ENCODE results near the gene SIL1. TPM values are rescaled to one million over a fixed set of nuclear protein-coding genes. Genes with fewer than 3 reads are reported as not detected.

SIL1 gene
- polyA plus RNA-seq, 3 donors: 25.4 to 35.1 (median 27.9) TPM

DNA sequence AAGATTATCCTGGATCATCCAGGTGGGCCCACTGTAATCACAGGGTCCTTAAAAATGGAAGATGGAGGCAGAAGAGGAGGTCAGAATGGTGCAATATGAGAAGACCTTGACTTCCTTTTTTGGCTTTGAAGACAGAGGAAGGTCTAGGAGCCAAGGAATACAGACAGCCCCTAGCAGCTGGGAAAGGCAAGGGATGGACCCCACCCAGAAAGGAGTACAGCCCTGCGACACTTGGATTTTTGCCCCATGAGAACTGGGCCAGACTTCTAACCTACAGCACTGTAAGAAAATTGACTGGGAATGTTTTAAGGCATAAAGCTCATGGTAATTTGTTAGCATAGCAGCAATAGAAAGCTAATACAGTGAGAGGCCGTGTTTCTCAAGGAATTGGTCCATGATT lies 256.1 kb downstream of the SIL1 start:
- Histone ChIP-seq H3K4me3 (replicated peaks in 1 of 3; ENCODE audit: low read depth in 2 of 3, low read length in 3 of 3) (no peak overlapping the region), H3K9ac (ENCODE audit: insufficient read depth, low read length, poor library complexity, severe bottlenecking) (no peak overlapping the region), H3K9me3 (replicated peaks in 1 of 2; ENCODE audit: control insufficient read depth in 1 of 2, insufficient read depth in 1 of 2, low read length in 2 of 2) (no peaks in the 10 kb centered on the region), H3K36me3 (replicated peaks in 1 of 2; ENCODE audit: control insufficient read depth in 1 of 2, insufficient read depth in 2 of 2, low read length in 2 of 2) (peaks cover 9 to 28% of the 10 kb centered on the region in 2 donors), H3K79me2 (ENCODE audit: insufficient read depth, low read length) (no peaks in the 10 kb centered on the region), H3K27ac (ENCODE audit: low read depth in 1 of 2, low read length in 2 of 2) (no peak overlapping the region), H3K4me1 (ENCODE audit: control insufficient read depth in 1 of 2, insufficient read depth in 2 of 2, low read length in 2 of 2) (no peaks in the 10 kb centered on the region), H2AFZ (ENCODE audit: insufficient read depth, low read depth, low read length, poor library complexity, severe bottlenecking) (no peak overlapping the region), H3K4me2 (replicated peaks; ENCODE audit: extremely low read depth, low read length, poor library complexity, severe bottlenecking) (no peak overlapping the region), H3K27me3 (ENCODE audit: control insufficient read depth in 2 of 2, insufficient read depth in 2 of 2, low read length in 2 of 2) (no peaks in the 10 kb centered on the region), H4K20me1 (ENCODE audit: insufficient read depth, low read length) (no peaks in the 10 kb centered on the region)
- TF ChIP-seq, protein P1, sequence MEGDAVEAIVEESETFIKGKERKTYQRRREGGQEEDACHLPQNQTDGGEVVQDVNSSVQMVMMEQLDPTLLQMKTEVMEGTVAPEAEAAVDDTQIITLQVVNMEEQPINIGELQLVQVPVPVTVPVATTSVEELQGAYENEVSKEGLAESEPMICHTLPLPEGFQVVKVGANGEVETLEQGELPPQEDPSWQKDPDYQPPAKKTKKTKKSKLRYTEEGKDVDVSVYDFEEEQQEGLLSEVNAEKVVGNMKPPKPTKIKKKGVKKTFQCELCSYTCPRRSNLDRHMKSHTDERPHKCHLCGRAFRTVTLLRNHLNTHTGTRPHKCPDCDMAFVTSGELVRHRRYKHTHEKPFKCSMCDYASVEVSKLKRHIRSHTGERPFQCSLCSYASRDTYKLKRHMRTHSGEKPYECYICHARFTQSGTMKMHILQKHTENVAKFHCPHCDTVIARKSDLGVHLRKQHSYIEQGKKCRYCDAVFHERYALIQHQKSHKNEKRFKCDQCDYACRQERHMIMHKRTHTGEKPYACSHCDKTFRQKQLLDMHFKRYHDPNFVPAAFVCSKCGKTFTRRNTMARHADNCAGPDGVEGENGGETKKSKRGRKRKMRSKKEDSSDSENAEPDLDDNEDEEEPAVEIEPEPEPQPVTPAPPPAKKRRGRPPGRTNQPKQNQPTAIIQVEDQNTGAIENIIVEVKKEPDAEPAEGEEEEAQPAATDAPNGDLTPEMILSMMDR (IDR thresholded peaks at IDR 0.05): no peak
- intact Hi-C loops (cut with micrococcal nuclease): no loop called here
- Mint-ChIP-seq H3K36me3 (peaks cover 20 to 31% of the 10 kb centered on the region in 2 donors), H3K27ac (peak overlapping the region in 1 of 7 donors; percentile 37), H3K4me3 (no peak overlapping the region), H3K9me3 (peaks cover 0 to 2% (median 0%) of the 10 kb centered on the region in 7 donors), H3K27me3 (ENCODE audit: low read depth in 3 of 3) (peaks cover 0 to 1% (median under 1%) of the 10 kb centered on the region in 3 donors), H3K4me1 (no peaks in the 10 kb centered on the region)
- no CpG with 5 or more reads among the region's 2 CpGs for WGBS (ENCODE audit: insufficient coverage)
- DNase-seq: no peak

DNA sequence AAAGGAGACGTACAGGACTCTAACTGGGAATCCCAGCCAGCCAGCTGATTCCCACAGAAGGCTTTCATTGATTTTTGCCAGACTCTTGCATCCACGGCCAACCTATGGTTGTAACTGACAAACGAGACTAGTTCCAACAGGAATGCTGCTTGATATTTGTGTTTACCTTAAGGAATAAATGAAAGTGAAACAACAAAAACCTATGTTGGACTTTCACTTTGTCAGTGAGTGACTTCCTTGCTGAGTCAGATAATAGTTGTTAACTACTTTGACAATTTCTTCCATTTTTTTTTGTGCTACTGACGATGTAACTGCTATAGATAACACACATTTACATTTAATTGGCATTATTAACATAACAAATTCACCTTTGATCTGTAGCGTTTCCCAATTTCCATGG lies 259.6 kb downstream of the SIL1 start:
- H4K20me1 ChIP-seq (ENCODE audit: insufficient read depth, low read length): no peaks in the 10 kb centered on the region
- H3K9me3 ChIP-seq (replicated peaks in 1 of 2; ENCODE audit: control insufficient read depth in 1 of 2, insufficient read depth in 1 of 2, low read length in 2 of 2): no peaks in the 10 kb centered on the region
- Mint-ChIP-seq H3K27me3 (ENCODE audit: low read depth in 3 of 3) (peaks cover 0 to 5% (median 3%) of the 10 kb centered on the region in 3 donors), H3K27ac (peak overlapping the region in 4 of 7 donors; percentile 24 to 69 (median 55)), H3K9me3 (peaks cover 0 to 2% (median 0%) of the 10 kb centered on the region in 7 donors), H3K4me1 (no peaks in the 10 kb centered on the region), H3K36me3 (peaks cover 33 to 43% of the 10 kb centered on the region in 2 donors), H3K4me3 (no peak overlapping the region)
- no peak for DNase-seq
- H3K4me1 ChIP-seq (ENCODE audit: control insufficient read depth in 1 of 2, insufficient read depth in 2 of 2, low read length in 2 of 2): no peaks in the 10 kb centered on the region
- H2AFZ ChIP-seq (ENCODE audit: insufficient read depth, low read depth, low read length, poor library complexity, severe bottlenecking): no peak overlapping the region
- H3K9ac ChIP-seq (ENCODE audit: insufficient read depth, low read length, poor library complexity, severe bottlenecking): no peak overlapping the region
- no peaks in the 10 kb centered on the region for H3K27me3 ChIP-seq (ENCODE audit: control insufficient read depth in 2 of 2, insufficient read depth in 2 of 2, low read length in 2 of 2)
- peaks cover 22 to 48% of the 10 kb centered on the region in 2 donors for H3K36me3 ChIP-seq (replicated peaks in 1 of 2; ENCODE audit: control insufficient read depth in 1 of 2, insufficient read depth in 2 of 2, low read length in 2 of 2)
- H3K79me2 ChIP-seq (ENCODE audit: insufficient read depth, low read length): no peaks in the 10 kb centered on the region
- WGBS (ENCODE audit: insufficient coverage): 92% methylated on average over 4 of the region's 5 CpGs
- intact Hi-C loops (cut with micrococcal nuclease): no loop called here
- H3K4me3 ChIP-seq (replicated peaks in 1 of 3; ENCODE audit: low read depth in 2 of 3, low read length in 3 of 3): no peak overlapping the region
- no peak overlapping the region for H3K4me2 ChIP-seq (replicated peaks; ENCODE audit: extremely low read depth, low read length, poor library complexity, severe bottlenecking)
- TF ChIP-seq, protein P1 (IDR thresholded peaks at IDR 0.05): no peak
- peak overlapping the region in 1 of 2 donors; percentile 6 for H3K27ac ChIP-seq (ENCODE audit: low read depth in 1 of 2, low read length in 2 of 2)

Data from CD14-positive monocyte (primary cell).